ENCODE data around the gene COPS3. TPM values are rescaled to one million over a fixed set of nuclear protein-coding genes. Genes with fewer than 3 reads are reported as not detected.
"Not testable (repeated sequence)": the region's sequence is repeated elsewhere in the genome, so short reads cannot be mapped to it uniquely, and the experiment has no call there.

COPS3 gene
- total RNA-seq, 1 experiment from 2014 or later: 87.6 TPM

DNA sequence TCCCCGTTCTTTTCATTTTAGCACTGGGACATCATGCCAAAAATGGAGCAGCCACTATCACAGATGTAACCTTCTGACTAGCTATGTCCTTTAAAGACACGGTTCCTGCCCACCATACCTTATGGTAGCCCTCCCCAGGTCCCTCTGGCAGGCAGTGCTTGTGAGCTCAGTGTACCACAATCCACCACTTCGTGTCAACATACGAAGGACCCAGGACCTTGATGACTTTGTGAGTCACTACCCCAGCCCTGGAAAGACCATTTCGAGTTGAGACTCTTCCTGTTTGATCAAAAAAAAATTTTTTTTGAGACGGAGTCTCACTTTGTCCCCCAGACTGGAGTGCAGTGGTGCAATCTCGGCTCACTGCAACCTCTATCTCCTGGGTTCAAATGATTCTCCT, 23.0 kb downstream of the COPS3 start:
- H3K4me2 ChIP-seq: no peak overlapping the region
- no peaks in the 10 kb centered on the region for H3K27me3 ChIP-seq (ENCODE audit: insufficient read depth, low read depth)
- H3K4me3 ChIP-seq: no peak overlapping the region
- TF ChIP-seq EZH2 (IDR thresholded peaks at IDR 0.05; ENCODE audit: low read depth): no peak
- TF ChIP-seq, protein P1, sequence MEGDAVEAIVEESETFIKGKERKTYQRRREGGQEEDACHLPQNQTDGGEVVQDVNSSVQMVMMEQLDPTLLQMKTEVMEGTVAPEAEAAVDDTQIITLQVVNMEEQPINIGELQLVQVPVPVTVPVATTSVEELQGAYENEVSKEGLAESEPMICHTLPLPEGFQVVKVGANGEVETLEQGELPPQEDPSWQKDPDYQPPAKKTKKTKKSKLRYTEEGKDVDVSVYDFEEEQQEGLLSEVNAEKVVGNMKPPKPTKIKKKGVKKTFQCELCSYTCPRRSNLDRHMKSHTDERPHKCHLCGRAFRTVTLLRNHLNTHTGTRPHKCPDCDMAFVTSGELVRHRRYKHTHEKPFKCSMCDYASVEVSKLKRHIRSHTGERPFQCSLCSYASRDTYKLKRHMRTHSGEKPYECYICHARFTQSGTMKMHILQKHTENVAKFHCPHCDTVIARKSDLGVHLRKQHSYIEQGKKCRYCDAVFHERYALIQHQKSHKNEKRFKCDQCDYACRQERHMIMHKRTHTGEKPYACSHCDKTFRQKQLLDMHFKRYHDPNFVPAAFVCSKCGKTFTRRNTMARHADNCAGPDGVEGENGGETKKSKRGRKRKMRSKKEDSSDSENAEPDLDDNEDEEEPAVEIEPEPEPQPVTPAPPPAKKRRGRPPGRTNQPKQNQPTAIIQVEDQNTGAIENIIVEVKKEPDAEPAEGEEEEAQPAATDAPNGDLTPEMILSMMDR (conservative IDR thresholded peaks at IDR 0.05): no peak
- intact Hi-C loops (cut with micrococcal nuclease; ENCODE audit: unreplicated experiment): no loop called here
- peaks cover 9% of the 10 kb centered on the region; the same call in 1 of the 2 replicates for H4K20me1 ChIP-seq (ENCODE audit: insufficient read depth)
- peaks cover 61% of the 10 kb centered on the region for H3K36me3 ChIP-seq (ENCODE audit: low read depth)
- no peak overlapping the region for H3K27ac ChIP-seq
- no peaks in the 10 kb centered on the region for H3K9me2 ChIP-seq (ENCODE audit: insufficient read depth)
- CTCF ChIA-PET: no interaction called here
- POLR2A ChIA-PET (ENCODE audit: unreplicated experiment): no interaction called here
- peaks cover 24% of the 10 kb centered on the region for H3F3A ChIP-seq (ENCODE audit: insufficient read depth, low read depth)
- no peaks in the 10 kb centered on the region for H3K79me2 ChIP-seq (ENCODE audit: low read depth)
- no peaks in the 10 kb centered on the region for H3K4me1 ChIP-seq (replicated peaks; ENCODE audit: insufficient read depth)
- H3K9me3 ChIP-seq (ENCODE audit: insufficient read depth, low read depth): no peaks in the 10 kb centered on the region
- no peak for DNase-seq
- H2AFZ ChIP-seq: no peak overlapping the region
- BruUV-seq (replicated peaks): no TSS peak

DNA sequence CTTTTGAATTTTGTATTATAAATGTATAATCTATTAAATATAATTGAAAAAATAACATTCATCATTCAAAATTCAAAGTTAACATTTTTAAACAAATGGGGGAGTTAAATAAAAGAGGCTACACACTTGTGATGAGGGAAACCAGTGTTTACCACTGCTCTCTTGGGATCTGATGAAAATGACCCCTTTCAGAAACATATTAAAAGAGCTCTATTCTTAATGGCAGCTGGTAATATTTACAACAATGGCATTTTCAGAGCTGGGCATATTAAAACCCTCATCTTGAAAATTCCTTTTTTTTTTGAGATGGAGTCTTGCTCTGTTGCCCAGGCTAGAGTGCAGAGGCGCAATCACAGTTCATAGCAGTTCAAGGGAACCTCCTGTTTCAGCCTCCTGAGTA, 24.7 kb downstream of the COPS3 start:
- DNase-seq: no peak
- ChIA-PET POLR2A (ENCODE audit: unreplicated experiment) (no interaction called here), CTCF (no interaction called here)
- Histone ChIP-seq H3K27ac (no peak overlapping the region), H3K4me3 (no peak overlapping the region), H4K20me1 (ENCODE audit: insufficient read depth) (peaks cover 5% of the 10 kb centered on the region; the same call in 1 of the 2 replicates), H3K27me3 (ENCODE audit: insufficient read depth, low read depth) (no peaks in the 10 kb centered on the region), H2AFZ (no peak overlapping the region), H3K4me2 (no peak overlapping the region), H3K36me3 (ENCODE audit: low read depth) (peaks cover 56% of the 10 kb centered on the region), H3K4me1 (replicated peaks; ENCODE audit: insufficient read depth) (no peaks in the 10 kb centered on the region), H3F3A (ENCODE audit: insufficient read depth, low read depth) (peaks cover 24% of the 10 kb centered on the region), H3K79me2 (ENCODE audit: low read depth) (no peaks in the 10 kb centered on the region), H3K9me2 (ENCODE audit: insufficient read depth) (no peaks in the 10 kb centered on the region), H3K9me3 (ENCODE audit: insufficient read depth, low read depth) (no peaks in the 10 kb centered on the region)
- TF ChIP-seq EZH2 (IDR thresholded peaks at IDR 0.05; ENCODE audit: low read depth): no peak
- TF ChIP-seq, protein P1 (conservative IDR thresholded peaks at IDR 0.05): no peak
- intact Hi-C loops (cut with micrococcal nuclease; ENCODE audit: unreplicated experiment): no loop called here
- BruUV-seq (replicated peaks): no TSS peak

DNA sequence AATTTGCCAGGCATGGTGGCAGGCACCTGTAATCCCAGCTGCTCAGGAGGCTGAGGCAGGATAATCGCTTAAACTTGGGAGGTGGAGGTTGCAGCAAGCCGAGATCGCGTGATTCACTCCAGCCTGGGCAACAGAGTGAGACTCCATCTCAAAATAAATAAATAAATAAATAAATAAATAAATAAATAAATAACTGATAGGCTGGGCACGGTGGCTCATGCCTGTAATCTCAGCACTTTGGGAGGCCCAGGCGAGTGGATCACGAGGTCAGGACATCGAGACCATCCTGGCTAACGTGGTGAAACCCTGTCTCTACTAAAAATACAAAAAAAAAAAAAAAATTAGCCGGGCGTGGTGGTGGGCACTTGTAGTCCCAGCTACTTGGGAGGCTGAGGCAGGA, 25.4 kb downstream of the COPS3 start:
- H2AFZ ChIP-seq; H3K4me2 ChIP-seq; H4K20me1 ChIP-seq (ENCODE audit: insufficient read depth); H3K9me2 ChIP-seq (ENCODE audit: insufficient read depth); H3K27me3 ChIP-seq (ENCODE audit: insufficient read depth, low read depth); CTCF ChIA-PET; H3K79me2 ChIP-seq (ENCODE audit: low read depth); BruUV-seq (replicated peaks); POLR2A ChIA-PET (ENCODE audit: unreplicated experiment); H3K27ac ChIP-seq; H3K4me1 ChIP-seq (replicated peaks; ENCODE audit: insufficient read depth); H3K4me3 ChIP-seq; intact Hi-C loops (cut with micrococcal nuclease; ENCODE audit: unreplicated experiment); H3K9me3 ChIP-seq (ENCODE audit: insufficient read depth, low read depth); DNase-seq: not testable (repeated sequence)
- H3K36me3 ChIP-seq (ENCODE audit: low read depth): peaks cover 55% of the 10 kb centered on the region
- peaks cover 24% of the 10 kb centered on the region for H3F3A ChIP-seq (ENCODE audit: insufficient read depth, low read depth)

DNA sequence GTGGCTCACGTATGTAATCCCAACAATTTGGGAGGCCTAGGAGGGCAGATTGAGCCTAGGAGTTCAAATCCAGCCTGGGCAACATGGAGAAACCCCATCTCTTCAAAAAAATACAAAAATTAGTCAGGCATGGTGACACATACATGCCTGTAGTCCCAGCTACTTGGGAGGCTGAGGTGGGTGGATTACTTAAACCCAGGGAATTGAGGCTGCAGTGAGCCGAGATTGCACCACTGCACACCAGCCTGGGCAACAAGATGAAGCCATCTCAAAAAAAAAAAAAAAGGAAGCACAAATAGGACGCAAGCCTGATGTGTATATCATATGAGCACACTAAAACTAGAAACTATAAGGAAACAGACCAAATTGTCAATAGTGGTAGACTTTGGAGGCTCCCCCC, 27.0 kb downstream of the COPS3 start:
- H3K27ac ChIP-seq: no peak overlapping the region
- peaks cover 45% of the 10 kb centered on the region for H3K36me3 ChIP-seq (ENCODE audit: low read depth)
- POLR2A ChIA-PET (ENCODE audit: unreplicated experiment): no interaction called here
- intact Hi-C loops (cut with micrococcal nuclease; ENCODE audit: unreplicated experiment): no loop called here
- H3K4me2 ChIP-seq: no peak overlapping the region
- H3K9me3 ChIP-seq (ENCODE audit: insufficient read depth, low read depth): no peaks in the 10 kb centered on the region
- no peaks in the 10 kb centered on the region for H3K79me2 ChIP-seq (ENCODE audit: low read depth)
- DNase-seq: no peak
- peaks cover 10% of the 10 kb centered on the region; the same call in 1 of the 2 replicates for H4K20me1 ChIP-seq (ENCODE audit: insufficient read depth)
- H3K27me3 ChIP-seq (ENCODE audit: insufficient read depth, low read depth): no peaks in the 10 kb centered on the region
- CTCF ChIA-PET: interaction anchor here (0.6 kb wide), 1 partner anchor 566 kb away, joined by 11 read pairs; no protein-coding TSS in a partner anchor
- peaks cover 19% of the 10 kb centered on the region for H3F3A ChIP-seq (ENCODE audit: insufficient read depth, low read depth)
- H3K9me2 ChIP-seq (ENCODE audit: insufficient read depth): no peaks in the 10 kb centered on the region
- no peak overlapping the region for H3K4me3 ChIP-seq
- no peak for TF ChIP-seq EZH2 (IDR thresholded peaks at IDR 0.05; ENCODE audit: low read depth)
- TF ChIP-seq, protein P1 (conservative IDR thresholded peaks at IDR 0.05): no peak
- BruUV-seq (replicated peaks): no TSS peak
- H3K4me1 ChIP-seq (replicated peaks; ENCODE audit: insufficient read depth): no peaks in the 10 kb centered on the region
- no peak overlapping the region for H2AFZ ChIP-seq
